T-helper 17 cell (primary cell): ENCODE data around the gene HOXA9. TPM values are rescaled to one million over a fixed set of nuclear protein-coding genes. Genes with fewer than 3 reads are reported as not detected.

Experiments
- ATAC-seq: fragments of 150-1000 bp; cut with Tn5 transposase; 2 replicates; pipeline ENCODE4 v1.10.0; 2021; ENCODE audit warnings: mild to moderate bottlenecking, moderate library complexity
- DNase-seq, 3 donors: peaks; one replicate each; pipeline versions ENCODE4 v3.0.0 to v3.0.0-alpha.2; 2020 to 2021
- H3K9me3 ChIP-seq: one replicate; pipeline ENCODE4 v1.7.0; 2013; ENCODE audit warnings: low read length, mild to moderate bottlenecking; ENCODE audit not compliant: control insufficient read depth, poor library complexity, severe bottlenecking
- H3K27ac Mint-ChIP-seq: one replicate; pipeline ENCODE4 v1.8.0; 2022; ENCODE audit warnings: mild to moderate bottlenecking, moderate library complexity, mixed read lengths
- H3K27me3 Mint-ChIP-seq: one replicate; pipeline ENCODE4 v1.8.0; 2022; ENCODE audit warnings: mixed read lengths
- H3K36me3 Mint-ChIP-seq: one replicate; pipeline ENCODE4 v1.8.0; 2022; ENCODE audit warnings: low read depth, mixed read lengths
- H3K4me1 Mint-ChIP-seq: one replicate; pipeline ENCODE4 v1.8.0; 2022; ENCODE audit warnings: mild to moderate bottlenecking, mixed read lengths
- H3K4me3 Mint-ChIP-seq: one replicate; pipeline ENCODE4 v1.8.0; 2022; ENCODE audit warnings: mild to moderate bottlenecking, moderate library complexity, mixed read lengths
- total RNA-seq, 4 donors: library from RNA in 2 of 4; stranded (reverse) in 2 of 4; gene quantifications; one replicate each; pipeline ENCODE4 v1.2.3 and lab custom pipeline; 2022 to 2026

Gene HOXA9
- total RNA-seq, 2 donors from 2014 or later, result not detected

DNA sequence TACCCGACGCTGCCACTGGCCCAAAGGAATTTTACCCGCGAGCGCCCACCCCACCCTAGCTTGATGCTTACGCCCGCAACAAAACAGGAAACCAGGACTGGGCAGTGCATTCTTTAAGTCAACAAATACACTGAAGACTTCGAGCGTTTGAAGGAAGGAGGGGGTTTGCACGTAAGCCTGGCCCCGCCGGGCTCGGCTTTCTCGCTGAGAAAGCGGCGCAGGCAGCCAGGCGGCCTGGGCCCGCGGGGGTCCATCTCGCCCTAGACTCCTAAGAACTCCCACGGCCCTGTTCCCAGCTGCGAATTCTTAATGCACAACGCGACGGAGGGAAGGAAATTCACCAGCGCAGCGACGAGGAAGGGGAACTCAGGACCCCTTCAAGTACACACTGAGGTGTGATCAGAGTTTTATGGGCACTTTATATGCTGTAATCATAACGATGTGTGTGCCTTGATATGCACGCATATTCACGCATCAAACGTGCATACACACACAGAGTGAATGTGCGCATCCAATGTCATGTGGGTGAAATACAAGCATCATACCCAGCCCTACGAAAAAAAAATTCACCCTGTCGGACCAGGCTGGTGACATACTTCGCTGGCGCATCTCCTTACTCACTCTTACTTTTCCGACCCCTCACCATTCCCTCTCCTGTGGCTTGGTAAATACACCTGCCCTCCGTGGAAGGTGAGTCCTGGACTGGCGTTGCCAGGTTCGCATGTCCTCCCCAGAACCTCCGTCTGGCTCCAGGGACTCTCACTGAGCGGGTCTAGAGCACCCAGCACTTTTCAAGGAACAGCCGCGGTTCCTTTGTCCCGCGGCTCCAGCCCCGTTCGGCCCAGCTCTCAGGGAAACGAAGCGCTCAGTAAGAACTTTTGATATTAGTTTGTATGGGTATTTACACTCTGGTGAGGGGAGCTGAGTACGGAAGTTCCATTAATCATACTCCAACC is 40.3 kb upstream of the HOXA9 start:
- H3K9me3 ChIP-seq, result no peaks in the 10 kb centered on the region
- Mint-ChIP-seq H3K27me3 (peaks cover 98% of the 10 kb centered on the region), H3K27ac (no peak overlapping the region), H3K4me3 (peak overlapping the region; percentile 33), H3K4me1 (peaks cover 31% of the 10 kb centered on the region), H3K36me3 (no peaks in the 10 kb centered on the region)
- ATAC-seq (no peak), DNase-seq (no peak)

DNA sequence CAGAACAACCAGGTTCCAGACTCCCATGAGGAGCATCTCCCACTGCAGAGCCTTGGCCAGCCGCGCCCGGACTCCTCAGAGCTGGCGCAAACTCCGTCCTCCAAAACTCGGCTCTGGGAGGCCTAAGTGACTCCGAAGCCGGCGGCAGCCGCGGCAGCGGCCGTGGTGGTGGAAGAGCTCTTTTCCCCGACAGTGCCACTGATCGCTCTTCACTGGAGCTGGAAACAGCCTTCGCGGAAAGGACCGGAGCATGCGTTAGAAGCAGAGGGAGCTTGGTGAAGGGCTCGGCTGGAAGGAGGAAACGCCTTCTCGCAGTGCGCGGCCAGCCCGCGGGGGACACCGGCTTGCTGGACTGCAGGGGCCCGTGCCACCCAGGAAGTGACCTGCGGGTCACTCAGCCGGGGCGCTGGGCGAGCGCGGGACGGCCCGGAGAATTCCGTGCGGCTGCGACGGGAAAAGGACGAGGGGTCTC is 39.5 kb upstream of the HOXA9 start:
- peaks cover 94% of the 10 kb centered on the region for H3K27me3 Mint-ChIP-seq
- no peak for DNase-seq
- H3K4me1 Mint-ChIP-seq, result peaks cover 30% of the 10 kb centered on the region
- no peak overlapping the region for H3K27ac Mint-ChIP-seq
- H3K36me3 Mint-ChIP-seq, result peaks cover under 1% of the 10 kb centered on the region
- H3K4me3 Mint-ChIP-seq, result peak overlapping the region; percentile 73
- no peak for ATAC-seq
- H3K9me3 ChIP-seq, result no peaks in the 10 kb centered on the region

DNA sequence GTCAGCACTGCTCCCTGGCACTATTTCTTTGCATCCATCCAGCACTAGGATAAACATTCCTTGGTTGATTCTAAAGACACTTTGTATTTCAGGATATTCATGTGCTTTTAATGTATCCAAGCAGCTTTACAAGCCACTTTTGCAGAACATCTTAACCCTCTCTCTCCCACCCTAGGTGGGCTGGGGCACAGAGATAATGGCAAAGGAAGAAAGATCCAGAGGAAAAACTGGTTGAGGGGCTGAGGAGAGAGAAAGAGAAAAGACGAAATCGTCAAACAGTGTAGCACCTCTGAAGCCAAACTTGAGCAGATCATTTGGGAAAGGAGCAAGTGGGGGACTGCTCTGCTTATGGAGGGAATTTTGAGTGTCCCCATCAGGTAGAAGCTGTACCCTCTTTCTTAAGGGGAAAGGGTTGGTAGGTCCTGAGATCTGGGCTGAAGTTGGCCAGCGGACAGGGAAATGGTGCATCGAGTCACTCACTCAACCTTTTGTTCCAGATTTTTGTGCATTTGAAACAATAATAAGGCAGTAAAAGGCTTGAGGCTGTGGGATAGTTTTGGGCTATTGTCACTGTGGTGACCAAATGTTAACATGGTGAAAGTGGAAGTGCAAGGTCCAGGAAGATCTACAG is 38.7 kb upstream of the HOXA9 start:
- Mint-ChIP-seq H3K4me3 (no peak overlapping the region), H3K36me3 (peaks cover 2% of the 10 kb centered on the region), H3K4me1 (peaks cover 32% of the 10 kb centered on the region), H3K27me3 (peaks cover 87% of the 10 kb centered on the region), H3K27ac (no peak overlapping the region)
- DNase-seq, result no peak
- no peak for ATAC-seq
- H3K9me3 ChIP-seq, result no peaks in the 10 kb centered on the region

DNA sequence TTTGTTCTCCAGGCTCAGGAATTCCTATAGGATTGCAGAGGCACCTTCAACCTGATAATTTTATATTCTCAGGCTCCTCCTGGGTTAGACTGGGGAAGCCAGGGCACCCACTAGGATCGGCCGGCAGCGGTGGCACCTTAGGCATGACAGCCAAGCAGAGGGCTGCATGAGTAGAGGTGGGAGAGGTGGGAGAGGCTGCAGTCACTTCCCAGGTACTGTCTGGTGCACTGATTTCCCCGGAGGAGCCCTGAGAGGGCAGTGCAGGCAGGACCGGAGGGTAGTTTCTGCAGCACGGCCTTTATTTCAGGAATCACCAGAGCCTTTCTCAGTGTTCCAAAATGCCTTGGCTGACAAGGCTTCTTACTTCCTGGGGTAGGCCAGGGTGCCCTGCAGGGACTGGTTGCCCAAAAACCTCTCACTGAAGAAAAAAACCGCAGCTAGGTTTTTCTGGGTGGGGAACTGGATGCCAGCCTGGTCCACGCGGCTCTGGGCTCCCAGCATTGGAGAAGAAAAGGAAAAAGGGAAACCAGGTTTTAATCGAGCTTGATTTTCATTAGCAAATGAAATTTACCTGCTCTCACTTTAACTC is 38.1 kb upstream of the HOXA9 start:
- Mint-ChIP-seq H3K4me3 (no peak overlapping the region), H3K4me1 (peaks cover 36% of the 10 kb centered on the region), H3K36me3 (peaks cover 4% of the 10 kb centered on the region), H3K27me3 (peaks cover 87% of the 10 kb centered on the region), H3K27ac (no peak overlapping the region)
- DNase-seq (no peak), ATAC-seq (no peak)
- H3K9me3 ChIP-seq, result no peaks in the 10 kb centered on the region

DNA sequence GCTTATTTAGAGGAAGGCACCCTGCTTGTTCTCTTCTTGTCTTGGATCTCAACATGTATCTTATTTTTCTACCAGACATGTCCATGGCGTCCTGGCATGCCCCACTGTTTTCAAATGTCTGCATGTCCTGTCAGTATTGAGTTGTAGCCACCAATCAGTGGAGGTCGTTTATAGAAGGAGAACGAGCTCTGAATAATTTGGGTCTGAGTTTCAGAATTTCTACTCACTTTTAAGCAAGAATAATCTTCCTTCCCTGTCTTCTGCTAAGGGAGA is 37.5 kb upstream of the HOXA9 start:
- Mint-ChIP-seq H3K36me3 (peaks cover 4% of the 10 kb centered on the region), H3K4me3 (no peak overlapping the region), H3K4me1 (peaks cover 41% of the 10 kb centered on the region), H3K27me3 (peaks cover 87% of the 10 kb centered on the region), H3K27ac (no peak overlapping the region)
- DNase-seq (no peak), ATAC-seq (no peak)
- no peaks in the 10 kb centered on the region for H3K9me3 ChIP-seq

DNA sequence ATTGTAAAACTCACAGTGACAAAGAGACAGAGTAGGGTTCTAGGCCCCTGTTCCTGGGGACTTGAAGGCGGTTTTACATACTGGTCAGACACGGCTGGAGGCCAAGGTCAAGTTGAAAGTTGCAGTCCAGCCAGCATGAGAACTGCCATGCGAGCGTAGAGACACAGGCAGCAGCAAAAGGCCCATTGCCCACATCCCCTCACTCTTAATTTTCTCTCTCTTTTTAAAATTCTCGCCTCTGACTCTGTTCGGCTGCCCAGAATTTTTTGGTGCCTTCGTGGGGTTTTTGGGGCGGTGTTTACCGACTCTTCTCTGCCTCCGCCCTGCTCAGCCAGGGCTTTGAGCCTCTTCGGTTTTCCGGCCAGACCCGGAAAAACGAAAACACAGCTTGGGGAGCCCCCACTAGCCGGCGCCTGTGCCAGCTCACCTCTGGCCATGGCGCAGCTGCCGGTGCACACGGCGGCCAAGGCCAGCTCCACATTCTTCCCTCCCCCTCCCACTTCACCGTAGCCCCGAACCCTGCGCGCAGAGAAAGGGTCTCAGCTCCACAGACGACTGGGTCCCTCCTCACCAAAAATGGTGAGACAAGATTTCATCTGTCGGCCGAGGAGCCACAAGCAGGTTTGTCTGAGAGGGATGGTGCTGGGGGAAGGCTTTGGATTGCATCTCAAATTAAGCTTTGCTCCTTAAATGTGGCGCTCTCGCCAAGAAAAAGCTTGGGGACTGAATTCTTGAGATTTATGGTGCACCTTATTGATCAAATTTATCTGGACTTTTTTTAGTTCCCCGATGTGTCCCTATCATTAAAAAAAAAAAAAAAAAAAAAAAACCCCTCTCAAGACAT is 36.9 kb upstream of the HOXA9 start:
- peaks cover 87% of the 10 kb centered on the region for H3K27me3 Mint-ChIP-seq
- DNase-seq (no peak), ATAC-seq (no peak)
- peak overlapping the region; percentile 15 for H3K4me3 Mint-ChIP-seq
- no peak overlapping the region for H3K27ac Mint-ChIP-seq
- H3K9me3 ChIP-seq, result no peaks in the 10 kb centered on the region
- H3K4me1 Mint-ChIP-seq, result peaks cover 41% of the 10 kb centered on the region
- peaks cover 6% of the 10 kb centered on the region for H3K36me3 Mint-ChIP-seq

DNA sequence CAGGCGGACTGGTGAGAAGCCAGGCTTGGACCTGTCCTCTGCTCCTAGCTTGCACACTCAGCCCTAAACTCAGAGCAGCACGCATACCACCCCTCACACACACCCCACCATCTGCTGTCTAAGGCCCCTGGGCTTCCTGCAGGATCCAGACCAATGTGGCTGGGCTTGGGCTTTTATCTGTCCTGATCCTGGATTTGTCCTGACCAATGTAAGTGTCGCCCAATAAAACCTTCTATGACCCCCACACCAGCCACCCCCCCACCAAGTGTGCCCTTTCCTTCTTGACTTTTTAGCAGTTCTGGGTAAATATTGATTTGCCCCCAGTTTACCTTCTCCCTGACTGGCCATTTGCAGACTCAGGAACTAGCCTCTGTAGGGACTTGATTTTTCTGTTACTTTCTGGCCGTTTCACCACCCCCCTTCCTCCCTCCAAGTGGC is 36.3 kb upstream of the HOXA9 start:
- no peak for DNase-seq
- H3K27ac Mint-ChIP-seq, result no peak overlapping the region
- peaks cover 41% of the 10 kb centered on the region for H3K4me1 Mint-ChIP-seq
- ATAC-seq, result no peak
- H3K36me3 Mint-ChIP-seq, result peaks cover 6% of the 10 kb centered on the region
- H3K27me3 Mint-ChIP-seq, result peaks cover 82% of the 10 kb centered on the region
- H3K4me3 Mint-ChIP-seq, result peak overlapping the region; percentile 92
- no peaks in the 10 kb centered on the region for H3K9me3 ChIP-seq

DNA sequence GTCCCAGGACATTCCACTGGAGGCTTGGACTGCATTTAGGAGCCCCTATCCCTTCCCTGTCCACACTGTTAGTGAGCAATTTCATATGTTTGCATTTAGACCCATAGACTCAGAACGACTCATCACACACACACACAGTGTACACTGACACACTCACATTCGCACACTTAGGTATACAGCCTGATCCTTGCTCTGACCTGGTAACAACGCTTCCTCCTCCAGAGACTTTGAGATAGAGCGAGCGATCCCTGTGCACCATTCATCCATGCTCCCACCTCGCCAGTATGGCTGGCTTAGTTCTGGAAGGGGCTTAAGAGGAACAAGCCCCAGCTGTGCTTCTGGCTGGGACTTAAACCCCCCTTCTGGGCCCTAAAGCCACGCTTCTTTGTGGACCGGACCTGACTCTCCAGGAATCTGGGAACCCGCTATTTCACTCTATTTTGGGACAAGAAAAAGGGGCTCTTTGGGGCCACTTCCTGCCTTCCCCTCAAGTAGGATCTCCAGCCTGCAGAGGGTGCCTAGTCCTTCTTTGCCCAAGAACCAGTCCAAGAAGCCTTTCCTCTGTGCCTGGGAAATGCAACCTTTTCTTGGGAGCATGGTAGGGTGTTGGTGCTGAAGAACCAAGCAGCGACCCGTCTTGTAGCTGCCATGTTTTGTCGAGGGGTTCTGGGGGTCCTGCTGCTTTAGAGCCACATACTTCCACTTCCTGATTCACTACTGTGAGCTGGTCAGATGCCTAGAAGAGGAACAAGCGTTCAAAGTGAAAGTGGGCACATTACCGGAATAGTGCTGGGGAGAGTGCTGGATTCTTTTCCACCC is 35.6 kb upstream of the HOXA9 start:
- no peaks in the 10 kb centered on the region for H3K9me3 ChIP-seq
- ATAC-seq, result no peak
- H3K27me3 Mint-ChIP-seq, result peaks cover 82% of the 10 kb centered on the region
- H3K4me3 Mint-ChIP-seq, result peak overlapping the region; percentile 92
- H3K27ac Mint-ChIP-seq, result no peak overlapping the region
- DNase-seq, result no peak
- peaks cover 6% of the 10 kb centered on the region for H3K36me3 Mint-ChIP-seq
- peaks cover 40% of the 10 kb centered on the region for H3K4me1 Mint-ChIP-seq

DNA sequence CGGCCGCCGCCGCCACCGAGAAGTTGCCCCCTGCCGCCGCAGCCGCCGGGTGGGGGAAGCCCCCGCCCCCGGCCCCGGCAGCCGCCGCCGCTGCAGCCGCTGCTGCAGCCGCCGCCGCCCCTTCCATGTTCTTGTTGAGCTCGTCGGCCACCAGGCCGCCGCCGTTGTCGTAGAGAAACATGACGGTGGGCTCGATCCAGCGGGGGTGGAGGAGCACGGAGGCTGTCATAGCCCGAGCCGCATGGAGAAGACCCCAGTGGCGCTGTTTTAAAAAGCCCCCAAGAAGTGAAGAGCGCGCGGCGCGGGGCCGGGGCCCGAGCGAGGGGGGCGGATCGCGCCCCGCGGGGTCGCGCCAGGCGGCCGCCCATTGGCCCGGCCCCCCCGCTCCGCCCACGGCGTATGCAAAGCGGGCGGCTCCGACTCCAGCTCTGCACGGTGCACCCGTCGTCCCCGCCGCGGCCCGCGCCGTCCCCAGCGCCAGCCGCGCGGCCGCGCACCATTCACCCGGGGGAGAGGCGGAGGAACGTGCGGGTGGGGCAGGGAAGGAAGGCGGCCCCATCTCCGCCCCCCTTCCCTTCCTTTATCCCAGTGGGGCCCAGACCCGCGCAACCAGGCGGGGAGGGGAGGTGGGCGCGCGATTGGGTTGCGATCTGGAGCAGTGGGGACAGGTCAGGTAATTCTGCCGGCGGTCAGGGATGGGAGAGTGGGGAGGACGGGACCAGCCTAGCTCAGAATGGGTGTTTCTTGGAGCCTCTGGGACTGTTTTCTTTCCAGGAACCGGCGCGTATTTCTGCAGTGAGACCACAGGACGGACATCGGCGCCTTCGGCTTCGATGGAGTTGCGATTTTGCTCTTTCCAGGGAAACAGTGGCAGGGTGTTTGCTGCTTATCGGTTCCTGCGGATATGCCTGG is 34.8 kb upstream of the HOXA9 start, which contains the start of gene HOXA13:
HOXA13 (minus strand) TSS at position 243 of the 912 bp plus-strand sequence; CDS start at position 229, 14 bp downstream.
- H3K27ac Mint-ChIP-seq, result peak within 1 kb of the TSS; percentile 86

DNA sequence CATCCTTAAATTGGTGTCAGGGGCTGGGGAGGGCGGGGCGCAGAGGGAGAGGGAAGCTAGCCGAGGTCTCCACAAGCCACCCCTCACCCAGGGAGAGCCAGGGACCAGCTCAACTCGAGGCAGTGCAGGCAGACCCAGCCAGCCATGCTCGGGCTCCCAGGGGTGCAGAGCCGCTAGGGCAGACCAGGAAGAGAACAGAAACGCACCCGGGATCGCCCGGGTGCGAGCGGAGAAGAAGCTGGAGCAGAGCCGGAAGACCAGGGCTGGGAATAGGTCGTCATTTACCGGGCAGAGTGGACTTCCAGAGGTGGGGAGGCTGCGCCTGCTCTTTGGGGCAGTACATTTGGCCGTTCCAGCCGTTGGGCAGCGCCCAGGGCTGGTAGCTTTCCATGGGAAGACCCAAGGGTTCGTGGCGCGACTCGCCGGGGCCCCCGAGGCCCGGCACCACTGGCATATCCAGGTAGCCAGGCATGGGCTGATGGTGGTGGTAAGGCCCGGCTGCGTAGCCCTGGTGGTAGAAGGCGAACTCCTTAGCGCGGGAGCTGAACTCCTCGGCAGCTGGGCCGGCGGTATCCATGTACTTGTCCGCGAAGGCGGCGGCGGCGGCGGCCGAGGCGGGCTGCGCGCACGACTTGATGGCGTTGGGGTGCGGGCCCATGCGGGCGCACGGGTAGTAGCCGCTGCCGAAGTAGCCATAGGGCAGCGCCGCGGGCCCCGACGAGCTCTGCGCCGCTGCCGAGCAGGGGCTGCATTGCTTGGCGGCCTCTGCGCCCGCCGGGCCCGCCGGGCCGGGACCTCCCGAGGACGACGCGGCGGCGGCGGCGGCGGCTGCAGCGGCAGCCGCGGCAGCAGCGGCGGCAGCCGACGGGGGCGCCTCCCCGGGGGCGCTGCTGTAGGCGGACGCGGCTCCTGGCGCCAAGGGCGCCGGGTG is 33.8 kb upstream of the HOXA9 start:
- no peaks in the 10 kb centered on the region for H3K9me3 ChIP-seq
- Mint-ChIP-seq H3K4me1 (peaks cover 33% of the 10 kb centered on the region), H3K4me3 (peak overlapping the region; percentile 84), H3K27me3 (peaks cover 78% of the 10 kb centered on the region), H3K27ac (peak overlapping the region; percentile 86), H3K36me3 (peaks cover 6% of the 10 kb centered on the region)
- DNase-seq (no peak), ATAC-seq (no peak)

More for the DNA sequence above, 34.8 kb upstream of the HOXA9 start, which contains the start of gene HOXA13:
- peaks cover 78% of the 10 kb centered on the region for H3K27me3 Mint-ChIP-seq
- peaks cover 6% of the 10 kb centered on the region for H3K36me3 Mint-ChIP-seq
- H3K4me1 Mint-ChIP-seq, result peaks cover 38% of the 10 kb centered on the region
- ATAC-seq (peak; percentile 57), DNase-seq (no peak)
- H3K4me3 Mint-ChIP-seq, result peak within 1 kb of the TSS; percentile 92
- no peaks in the 10 kb centered on the region for H3K9me3 ChIP-seq
